Neutrophil (primary cell): ENCODE measurements around the gene KCNJ8.

Experiments
- H3K27ac ChIP-seq: fragments of 200-600 bp; sonication (generic); 2 replicates; pipeline ENCODE4 v1.5.1; 2016; ENCODE audit warnings: mild to moderate bottlenecking, moderate library complexity
- H3K27me3 ChIP-seq: fragments of 200-600 bp; sonication (generic); 2 replicates; pipeline ENCODE4 v1.6.0; 2016; ENCODE audit warnings: mild to moderate bottlenecking
- H3K36me3 ChIP-seq: fragments of 200-600 bp; sonication (generic); 2 replicates; pipeline ENCODE4 v1.5.1; 2017
- H3K4me1 ChIP-seq, 2 experiments: fragments of 200-600 bp in 1 of 2; sonication (generic) in 1 of 2; 1 replicate in 1 of 2; 2 replicates in 1 of 2; pipeline versions ENCODE4 v1.5.1 to v1.6.1; 2013 to 2016; ENCODE audit warnings: low read depth in 1 of 2, low read length in 1 of 2, mild to moderate bottlenecking in 1 of 2, moderate library complexity in 1 of 2; ENCODE audit not compliant: control insufficient read depth in 1 of 2, insufficient read depth in 1 of 2
- H3K4me3 ChIP-seq, 2 experiments: fragments of 200-600 bp in 1 of 2; sonication (generic) in 1 of 2; 1 replicate in 1 of 2; 2 replicates in 1 of 2; pipeline ENCODE4 v1.5.1; 2013 to 2016; ENCODE audit warnings: low read depth in 1 of 2, low read length in 1 of 2, mild to moderate bottlenecking in 1 of 2, moderate library complexity in 1 of 2
- H3K9me3 ChIP-seq: fragments of 200-600 bp; sonication (generic); 2 replicates; pipeline ENCODE4 v1.5.1; 2016
- CTCF ChIP-seq: fragments of 200-600 bp; sonication (generic); IDR thresholded peaks from 2 replicates; pipeline ENCODE4 v1.5.1; 2016; ENCODE audit warnings: antibody characterized with exemption

The KCNJ8 gene

GRCh38 chr12:21809100-21809499, 34.6 kb upstream of the KCNJ8 start:
- H3K27ac ChIP-seq = no peak overlapping the region
- H3K4me3 ChIP-seq = no peak overlapping the region
- H3K27me3 ChIP-seq = no peaks in the 10 kb centered on the region
- H3K4me1 ChIP-seq = no peaks in the 10 kb centered on the region
- no peaks in the 10 kb centered on the region for H3K9me3 ChIP-seq
- H3K36me3 ChIP-seq = no peaks in the 10 kb centered on the region
- no peak for TF ChIP-seq CTCF

- Histone ChIP-seq H3K4me1 (no peaks in the 10 kb centered on the region), H3K27me3 (no peaks in the 10 kb centered on the region), H3K4me3 (no peak overlapping the region), H3K9me3 (no peaks in the 10 kb centered on the region), H3K36me3 (no peaks in the 10 kb centered on the region), H3K27ac (no peak overlapping the region)
- no peak for TF ChIP-seq CTCF
These were observed 31.7 kb upstream of the KCNJ8 start for GRCh38 chr12:21806255-21806654.

- H3K4me1 ChIP-seq = no peaks in the 10 kb centered on the region
- H3K9me3 ChIP-seq = no peaks in the 10 kb centered on the region
- TF ChIP-seq CTCF = no peak
- no peak overlapping the region for H3K4me3 ChIP-seq
- no peak overlapping the region for H3K27ac ChIP-seq
- no peaks in the 10 kb centered on the region for H3K27me3 ChIP-seq
- no peaks in the 10 kb centered on the region for H3K36me3 ChIP-seq
These were observed 27.2 kb upstream of the KCNJ8 start for GRCh38 chr12:21801522-21802288.

GRCh38 chr12:21800011-21800410, 25.5 kb upstream of the KCNJ8 start:
- H3K27me3 ChIP-seq = no peaks in the 10 kb centered on the region
- no peaks in the 10 kb centered on the region for H3K36me3 ChIP-seq
- H3K27ac ChIP-seq = no peak overlapping the region
- TF ChIP-seq CTCF = no peak
- no peak overlapping the region for H3K4me3 ChIP-seq
- H3K4me1 ChIP-seq = no peaks in the 10 kb centered on the region
- no peaks in the 10 kb centered on the region for H3K9me3 ChIP-seq

GRCh38 chr12:21797539-21797938, 23.0 kb upstream of the KCNJ8 start:
- H3K9me3 ChIP-seq = no peaks in the 10 kb centered on the region
- H3K4me1 ChIP-seq = no peaks in the 10 kb centered on the region
- H3K4me3 ChIP-seq = no peak overlapping the region
- H3K27ac ChIP-seq = no peak overlapping the region
- no peaks in the 10 kb centered on the region for H3K36me3 ChIP-seq
- TF ChIP-seq CTCF = no peak
- H3K27me3 ChIP-seq = no peaks in the 10 kb centered on the region
